A549 (cell line): ENCODE measurements around the gene F8.

Experiments
- EP300 ChIP-seq, 2 experiments: fragments of >200 bp; sonication (Bioruptor Twin); formaldehyde crosslinking; IDR thresholded peaks; 2 replicates in 1 of 2; 3 replicates in 1 of 2; pipeline ENCODE4 v1.6.1; 2016 to 2017
- HDAC2 ChIP-seq: fragments of 200-600 bp; sonication (generic); IDR thresholded peaks from 2 replicates; pipeline ENCODE4 v1.6.1; 2016
- KDM5A ChIP-seq: fragments of 200-600 bp; sonication (generic); IDR thresholded peaks from 2 replicates; pipeline ENCODE4 v1.6.1; 2016; ENCODE audit warnings: antibody characterized with exemption, mild to moderate bottlenecking
- MAFK ChIP-seq: fragments of 450-650 bp; IDR thresholded peaks from 2 replicates; pipeline ENCODE4 v1.6.1; 2014; ENCODE audit not compliant: partially characterized antibody
- SREBF2 ChIP-seq: fragments of 450-650 bp; IDR thresholded peaks from 2 replicates; pipeline ENCODE4 v1.6.1; 2014; ENCODE audit warnings: mild to moderate bottlenecking, moderate library complexity
- USF2 ChIP-seq: fragments of 450-650 bp; IDR thresholded peaks from 2 replicates; pipeline ENCODE4 v1.6.1; 2014; ENCODE audit warnings: antibody characterized with exemption
- ZFP36 ChIP-seq: fragments of 450-650 bp; IDR thresholded peaks from 2 replicates; pipeline ENCODE4 v1.6.1; 2014; ENCODE audit warnings: borderline replicate concordance; ENCODE audit not compliant: partially characterized antibody
- TF ChIP-seq, protein P1 (sequence below): fragments of >200 bp; sonication (Bioruptor Twin); formaldehyde crosslinking; IDR thresholded peaks from 3 replicates; pipeline ENCODE4 v1.5.1; 2016
- TF ChIP-seq, protein P2 (sequence below): IDR thresholded peaks from 2 replicates; pipeline ENCODE4 v1.6.1; 2012
- TF ChIP-seq, protein P3 (sequence below): fragments of 250-450 bp; sonication (Bioruptor Pico); IDR thresholded peaks from 2 replicates; pipeline ENCODE4 v1.5.0; 2021; ENCODE audit warnings: mild to moderate bottlenecking, moderate library complexity, borderline replicate concordance
- TF ChIP-seq, protein P4 (sequence below): IDR thresholded peaks from 2 replicates; pipeline ENCODE4 v1.6.1; 2012

DNA sequence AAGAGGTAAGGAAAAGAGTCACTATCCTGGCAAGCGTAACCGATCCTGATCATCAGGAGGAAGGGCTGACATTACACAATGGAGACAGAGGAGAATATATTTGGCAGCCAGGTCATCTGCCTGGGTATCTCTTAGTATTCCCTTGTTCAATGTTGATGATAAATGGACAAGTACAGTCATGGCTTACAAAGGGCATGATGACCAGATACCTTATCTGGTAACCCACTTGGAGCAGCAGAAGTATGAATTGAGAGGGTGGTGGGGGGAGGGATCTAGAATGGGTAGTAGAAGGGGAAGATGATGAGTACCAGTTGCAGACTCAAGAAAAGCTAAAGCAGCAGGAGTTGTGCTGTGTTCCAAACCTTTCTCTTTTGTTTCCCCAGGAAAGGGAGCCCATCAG is 17.3 kb downstream of the F8 start:
- TF ChIP-seq, protein P1, sequence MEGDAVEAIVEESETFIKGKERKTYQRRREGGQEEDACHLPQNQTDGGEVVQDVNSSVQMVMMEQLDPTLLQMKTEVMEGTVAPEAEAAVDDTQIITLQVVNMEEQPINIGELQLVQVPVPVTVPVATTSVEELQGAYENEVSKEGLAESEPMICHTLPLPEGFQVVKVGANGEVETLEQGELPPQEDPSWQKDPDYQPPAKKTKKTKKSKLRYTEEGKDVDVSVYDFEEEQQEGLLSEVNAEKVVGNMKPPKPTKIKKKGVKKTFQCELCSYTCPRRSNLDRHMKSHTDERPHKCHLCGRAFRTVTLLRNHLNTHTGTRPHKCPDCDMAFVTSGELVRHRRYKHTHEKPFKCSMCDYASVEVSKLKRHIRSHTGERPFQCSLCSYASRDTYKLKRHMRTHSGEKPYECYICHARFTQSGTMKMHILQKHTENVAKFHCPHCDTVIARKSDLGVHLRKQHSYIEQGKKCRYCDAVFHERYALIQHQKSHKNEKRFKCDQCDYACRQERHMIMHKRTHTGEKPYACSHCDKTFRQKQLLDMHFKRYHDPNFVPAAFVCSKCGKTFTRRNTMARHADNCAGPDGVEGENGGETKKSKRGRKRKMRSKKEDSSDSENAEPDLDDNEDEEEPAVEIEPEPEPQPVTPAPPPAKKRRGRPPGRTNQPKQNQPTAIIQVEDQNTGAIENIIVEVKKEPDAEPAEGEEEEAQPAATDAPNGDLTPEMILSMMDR: no peak
- TF ChIP-seq, protein P2, sequence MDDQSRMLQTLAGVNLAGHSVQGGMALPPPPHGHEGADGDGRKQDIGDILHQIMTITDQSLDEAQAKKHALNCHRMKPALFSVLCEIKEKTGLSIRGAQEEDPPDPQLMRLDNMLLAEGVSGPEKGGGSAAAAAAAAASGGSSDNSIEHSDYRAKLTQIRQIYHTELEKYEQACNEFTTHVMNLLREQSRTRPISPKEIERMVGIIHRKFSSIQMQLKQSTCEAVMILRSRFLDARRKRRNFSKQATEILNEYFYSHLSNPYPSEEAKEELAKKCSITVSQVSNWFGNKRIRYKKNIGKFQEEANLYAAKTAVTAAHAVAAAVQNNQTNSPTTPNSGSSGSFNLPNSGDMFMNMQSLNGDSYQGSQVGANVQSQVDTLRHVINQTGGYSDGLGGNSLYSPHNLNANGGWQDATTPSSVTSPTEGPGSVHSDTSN: no peak
- TF ChIP-seq ZFP36 (no peak), SREBF2 (no peak), USF2 (no peak), HDAC2 (no peak), KDM5A (no peak), MAFK (no peak), EP300 (IDR thresholded peaks at IDR 0.05) (no peak)
- TF ChIP-seq, protein P3, sequence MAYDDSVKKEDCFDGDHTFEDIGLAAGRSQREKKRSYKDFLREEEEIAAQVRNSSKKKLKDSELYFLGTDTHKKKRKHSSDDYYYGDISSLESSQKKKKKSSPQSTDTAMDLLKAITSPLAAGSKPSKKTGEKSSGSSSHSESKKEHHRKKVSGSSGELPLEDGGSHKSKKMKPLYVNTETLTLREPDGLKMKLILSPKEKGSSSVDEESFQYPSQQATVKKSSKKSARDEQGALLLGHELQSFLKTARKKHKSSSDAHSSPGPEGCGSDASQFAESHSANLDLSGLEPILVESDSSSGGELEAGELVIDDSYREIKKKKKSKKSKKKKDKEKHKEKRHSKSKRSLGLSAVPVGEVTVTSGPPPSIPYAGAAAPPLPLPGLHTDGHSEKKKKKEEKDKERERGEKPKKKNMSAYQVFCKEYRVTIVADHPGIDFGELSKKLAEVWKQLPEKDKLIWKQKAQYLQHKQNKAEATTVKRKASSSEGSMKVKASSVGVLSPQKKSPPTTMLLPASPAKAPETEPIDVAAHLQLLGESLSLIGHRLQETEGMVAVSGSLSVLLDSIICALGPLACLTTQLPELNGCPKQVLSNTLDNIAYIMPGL (CRISPR knock-in tag): no peak
- TF ChIP-seq, protein P4, sequence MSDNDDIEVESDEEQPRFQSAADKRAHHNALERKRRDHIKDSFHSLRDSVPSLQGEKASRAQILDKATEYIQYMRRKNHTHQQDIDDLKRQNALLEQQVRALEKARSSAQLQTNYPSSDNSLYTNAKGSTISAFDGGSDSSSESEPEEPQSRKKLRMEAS: no peak
